Measurements from ENCODE around the gene PEX19. TPM values are rescaled to one million over a fixed set of nuclear protein-coding genes. Genes with fewer than 3 reads are reported as not detected.

PEX19 gene
- total RNA-seq, 1 donor from 2014 or later: 21.3 TPM

DNA sequence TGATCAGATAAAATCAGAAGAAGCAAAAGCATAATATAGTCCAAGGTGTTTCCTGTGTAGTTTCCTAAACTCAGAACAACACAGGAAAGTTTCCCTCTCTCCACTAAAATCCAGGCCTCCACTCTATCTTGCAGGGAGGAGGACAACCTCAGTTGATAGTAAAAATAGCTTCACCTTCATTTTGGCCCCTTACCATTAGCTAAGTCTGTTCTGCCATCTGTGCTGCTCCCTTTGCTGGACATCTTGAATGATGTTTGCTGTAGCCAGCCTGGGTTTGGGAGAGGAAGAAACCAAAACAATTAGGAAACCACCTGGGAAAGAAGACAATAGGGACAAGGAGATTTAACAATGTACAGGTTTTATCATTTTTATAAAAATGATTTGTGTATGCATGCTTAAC is 41.2 kb downstream of the PEX19 start:
- no peak for DNase-seq (ENCODE audit: extremely low read depth, low read depth, low spot score)

DNA sequence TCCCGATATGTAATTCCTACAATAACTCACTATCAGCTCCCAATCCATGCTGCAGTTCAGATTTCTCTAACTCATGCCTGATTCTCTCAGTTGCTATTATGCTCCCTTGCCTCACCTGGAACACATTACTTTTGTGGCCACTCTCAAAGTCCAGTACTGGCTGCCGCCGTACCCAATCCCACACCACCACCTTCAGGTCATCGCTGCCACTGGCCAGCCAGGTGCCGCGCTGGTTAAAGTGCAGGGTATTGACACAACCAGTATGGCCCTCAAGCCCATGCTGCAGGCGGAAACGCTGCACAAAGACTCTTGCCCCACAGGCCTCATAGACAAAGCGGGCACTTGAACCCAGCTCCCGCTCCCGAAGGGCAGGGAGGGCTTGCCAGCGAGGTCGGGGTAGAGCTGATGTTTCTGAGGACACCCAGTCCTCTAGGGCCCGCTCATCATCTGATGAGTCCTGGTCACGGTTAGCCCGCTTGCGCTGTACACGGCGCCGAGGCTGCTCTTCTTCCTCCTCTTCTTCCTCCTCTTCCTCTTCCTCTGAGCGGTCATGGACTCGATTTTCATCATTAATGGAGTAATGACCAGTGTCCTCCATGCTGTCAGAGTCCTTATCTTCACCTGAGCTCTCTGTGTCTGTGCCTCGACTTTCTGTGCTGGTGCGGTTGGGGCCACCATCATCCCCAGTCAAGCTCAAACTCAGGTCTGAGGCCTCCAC is 45.2 kb downstream of the PEX19 start:
- DNase-seq (ENCODE audit: extremely low read depth, low read depth, low spot score): no peak

DNA sequence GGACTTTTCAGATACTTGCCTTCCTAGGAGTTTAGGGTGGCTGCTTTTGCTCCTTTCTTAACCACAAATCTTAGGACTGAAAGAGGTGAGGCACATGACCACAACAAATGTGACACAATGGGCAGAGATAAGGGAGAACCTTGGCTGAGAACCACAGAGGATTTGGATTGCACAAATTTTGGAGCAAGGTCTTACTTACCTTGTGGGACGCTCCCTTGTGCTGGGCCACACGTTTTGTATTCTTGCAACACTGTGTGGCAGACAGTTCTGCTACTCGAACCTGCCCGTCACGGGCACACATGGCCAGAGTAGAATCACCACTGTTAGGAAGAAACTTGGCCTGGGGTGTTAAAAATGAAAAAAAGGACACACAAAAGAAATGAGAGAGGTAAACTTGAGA is 46.5 kb downstream of the PEX19 start:
- no peak for DNase-seq (ENCODE audit: extremely low read depth, low read depth, low spot score)

DNA sequence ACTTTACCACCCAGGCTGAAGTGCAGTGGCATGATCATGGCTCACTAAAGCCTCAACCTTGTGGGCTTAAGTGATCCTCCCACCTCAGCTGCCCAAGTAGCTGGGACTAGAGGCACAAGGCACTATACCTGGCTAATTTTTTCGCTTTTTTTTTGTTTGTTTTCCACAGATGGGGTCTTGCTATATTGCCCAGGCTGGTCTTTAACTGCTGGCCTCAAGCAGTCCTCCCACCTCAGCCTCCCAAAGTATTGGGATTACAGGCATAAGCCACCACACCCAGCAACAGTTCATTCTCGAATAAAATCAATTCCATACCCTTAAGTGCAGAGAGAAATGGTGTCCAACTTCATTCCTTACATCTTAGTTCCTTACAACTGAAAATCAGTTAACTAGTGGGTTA is 47.4 kb downstream of the PEX19 start:
- DNase-seq (ENCODE audit: extremely low read depth, low read depth, low spot score): no peak

DNA sequence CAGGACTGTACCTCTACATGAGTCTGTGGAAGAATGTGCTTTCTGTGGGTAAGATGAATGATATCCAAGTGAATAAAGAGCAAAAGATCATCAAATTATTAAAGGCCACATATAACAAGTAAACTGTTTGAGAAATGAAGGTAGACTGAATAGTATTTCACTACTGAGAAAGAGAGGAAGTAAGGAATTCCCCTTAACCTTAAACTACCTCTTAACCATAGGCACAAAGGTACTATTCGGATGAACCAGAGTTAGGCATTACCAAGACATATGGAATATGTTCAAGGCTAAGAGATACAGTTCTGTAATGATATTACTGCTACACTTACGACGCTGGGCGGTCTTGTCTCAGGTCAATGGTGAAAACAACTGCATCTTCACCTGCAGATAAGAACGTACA is 48.1 kb downstream of the PEX19 start:
- no peak for DNase-seq (ENCODE audit: extremely low read depth, low read depth, low spot score)

DNA sequence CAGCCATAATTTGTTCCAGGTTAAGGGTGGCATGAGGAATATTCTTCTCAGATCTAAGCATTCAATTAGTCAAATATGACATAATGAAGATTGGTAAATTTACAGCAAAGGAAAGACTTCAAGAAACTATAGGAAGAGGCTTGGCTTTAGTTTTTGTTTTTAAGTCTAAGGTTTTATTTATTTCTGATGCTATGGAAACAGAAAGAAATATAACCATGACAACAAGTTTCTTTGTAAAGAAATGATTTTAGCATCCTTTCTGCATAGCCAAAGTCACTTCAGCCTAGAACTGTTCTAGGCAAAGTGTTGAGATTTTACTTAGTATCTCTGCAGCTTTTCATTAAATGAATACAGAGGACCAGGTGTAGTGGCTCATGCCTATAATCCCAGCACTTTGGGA is 52.0 kb downstream of the PEX19 start:
- DNase-seq (ENCODE audit: extremely low read depth, low read depth, low spot score): no peak

DNA sequence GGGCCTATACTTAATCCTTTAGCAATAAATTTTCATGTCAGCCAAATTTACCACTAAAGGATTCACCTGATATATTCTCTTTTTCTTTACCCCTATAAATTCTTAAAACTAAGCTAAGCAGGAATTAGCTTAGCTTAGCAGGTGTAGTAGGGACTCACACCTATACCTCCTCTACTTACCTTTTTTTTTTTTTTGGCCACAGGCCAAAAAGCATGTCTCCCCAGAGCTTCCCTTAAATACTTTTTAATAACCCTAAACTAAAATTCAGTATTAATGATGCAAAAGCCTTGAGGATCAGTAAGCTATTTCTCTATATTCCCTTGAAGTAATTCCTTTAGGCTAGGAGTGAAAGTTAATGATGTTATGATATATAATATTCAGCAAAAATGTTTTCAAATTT is 56.5 kb downstream of the PEX19 start:
- no peak for DNase-seq (ENCODE audit: extremely low read depth, low read depth, low spot score)

DNA sequence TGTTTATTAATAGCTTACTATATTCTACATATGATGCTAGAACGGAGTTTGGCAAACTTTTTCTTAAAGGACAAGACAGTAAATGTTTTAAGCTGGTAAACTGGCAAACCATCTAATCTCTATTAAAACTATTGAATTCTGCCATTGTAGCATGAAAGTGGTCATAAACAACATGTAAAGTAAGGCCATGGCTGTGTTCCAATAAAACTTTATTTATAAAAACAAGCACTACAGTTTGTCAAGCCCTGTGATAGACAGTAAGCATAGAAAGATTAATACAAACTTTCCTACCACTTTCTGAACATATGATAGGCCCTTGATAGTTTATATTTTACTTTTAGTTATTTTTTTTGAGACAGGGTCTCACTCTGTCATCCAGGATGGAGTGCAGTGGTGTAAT is 57.4 kb downstream of the PEX19 start:
- DNase-seq (ENCODE audit: extremely low read depth, low read depth, low spot score): no peak

DNA sequence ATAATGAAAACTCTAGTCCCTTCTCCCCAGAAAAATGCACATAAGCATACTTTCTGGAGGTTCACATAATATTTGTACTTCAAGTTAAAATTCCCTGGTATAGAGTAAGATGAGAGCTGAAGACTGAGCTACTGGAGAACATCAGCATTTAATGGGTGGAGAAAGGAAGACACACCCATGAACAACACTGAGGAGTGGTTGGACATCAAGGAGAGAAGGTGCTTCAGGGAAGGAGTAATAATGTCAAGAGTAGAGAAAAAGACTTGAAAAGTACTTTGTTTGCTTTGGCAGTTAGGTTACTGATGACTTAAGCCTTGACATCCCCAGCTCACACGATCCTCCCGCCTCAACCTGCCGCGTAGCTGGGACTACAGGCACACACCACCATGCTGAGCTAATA is 57.9 kb downstream of the PEX19 start:
- DNase-seq (ENCODE audit: extremely low read depth, low read depth, low spot score): no peak

Other genes starting within 250 kb of the PEX19 start
- gene KCNJ10, start 215.0 kb downstream of the PEX19 start, total RNA-seq: not detected in 2 replicates
- gene KCNJ9, start 203.6 kb downstream of the PEX19 start, total RNA-seq: not detected in 2 replicates
- gene IGSF8, start 186.5 kb downstream of the PEX19 start, total RNA-seq: 16.4 and 18.4 TPM in 2 replicates
- not detected in 2 replicates for gene ATP1A2, start 169.4 kb downstream of the PEX19 start, total RNA-seq
- not detected in 2 replicates for gene ATP1A4, start 133.5 kb downstream of the PEX19 start, total RNA-seq
- gene CASQ1, start 94.6 kb downstream of the PEX19 start, total RNA-seq: not detected in 2 replicates
- gene PEA15, start 79.7 kb downstream of the PEX19 start, total RNA-seq: 141 and 206 TPM in 2 replicates
- gene DCAF8, start 22.6 kb downstream of the PEX19 start, total RNA-seq: 59.4 and 84.9 TPM in 2 replicates
- gene COPA, start 58.1 kb upstream of the PEX19 start, total RNA-seq: 178 and 193 TPM in 2 replicates
- gene NCSTN, start 58.2 kb upstream of the PEX19 start, total RNA-seq: 141 and 156 TPM in 2 replicates
- gene NHLH1, start 81.9 kb upstream of the PEX19 start, total RNA-seq: 0.05 TPM in 1 of 2 replicates, not detected in the other
- gene VANGL2, start 115.4 kb upstream of the PEX19 start, total RNA-seq: 0.41 and 1.1 TPM in 2 replicates
- gene SLAMF6, start 238.1 kb upstream of the PEX19 start, total RNA-seq: not detected in 2 replicates

Data from glomerular endothelial cell (primary cell).